Stimulated activated CD4-positive, alpha-beta T cell treated with anti-CD3 and anti-CD28 coated beads, Interleukin-2, amount 100 ng/mL, for 48 hours (primary cell): ENCODE data around the gene PDZD4.

Experiments
- DNase-seq, 2 donors: peaks; one replicate each; pipeline ENCODE4 v3.0.0-alpha.2; 2020

Gene PDZD4, protein sequence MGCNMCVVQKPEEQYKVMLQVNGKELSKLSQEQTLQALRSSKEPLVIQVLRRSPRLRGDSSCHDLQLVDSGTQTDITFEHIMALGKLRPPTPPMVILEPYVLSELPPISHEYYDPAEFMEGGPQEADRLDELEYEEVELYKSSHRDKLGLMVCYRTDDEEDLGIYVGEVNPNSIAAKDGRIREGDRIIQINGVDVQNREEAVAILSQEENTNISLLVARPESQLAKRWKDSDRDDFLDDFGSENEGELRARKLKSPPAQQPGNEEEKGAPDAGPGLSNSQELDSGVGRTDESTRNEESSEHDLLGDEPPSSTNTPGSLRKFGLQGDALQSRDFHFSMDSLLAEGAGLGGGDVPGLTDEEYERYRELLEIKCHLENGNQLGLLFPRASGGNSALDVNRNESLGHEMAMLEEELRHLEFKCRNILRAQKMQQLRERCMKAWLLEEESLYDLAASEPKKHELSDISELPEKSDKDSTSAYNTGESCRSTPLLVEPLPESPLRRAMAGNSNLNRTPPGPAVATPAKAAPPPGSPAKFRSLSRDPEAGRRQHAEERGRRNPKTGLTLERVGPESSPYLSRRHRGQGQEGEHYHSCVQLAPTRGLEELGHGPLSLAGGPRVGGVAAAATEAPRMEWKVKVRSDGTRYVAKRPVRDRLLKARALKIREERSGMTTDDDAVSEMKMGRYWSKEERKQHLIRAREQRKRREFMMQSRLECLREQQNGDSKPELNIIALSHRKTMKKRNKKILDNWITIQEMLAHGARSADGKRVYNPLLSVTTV

DNA sequence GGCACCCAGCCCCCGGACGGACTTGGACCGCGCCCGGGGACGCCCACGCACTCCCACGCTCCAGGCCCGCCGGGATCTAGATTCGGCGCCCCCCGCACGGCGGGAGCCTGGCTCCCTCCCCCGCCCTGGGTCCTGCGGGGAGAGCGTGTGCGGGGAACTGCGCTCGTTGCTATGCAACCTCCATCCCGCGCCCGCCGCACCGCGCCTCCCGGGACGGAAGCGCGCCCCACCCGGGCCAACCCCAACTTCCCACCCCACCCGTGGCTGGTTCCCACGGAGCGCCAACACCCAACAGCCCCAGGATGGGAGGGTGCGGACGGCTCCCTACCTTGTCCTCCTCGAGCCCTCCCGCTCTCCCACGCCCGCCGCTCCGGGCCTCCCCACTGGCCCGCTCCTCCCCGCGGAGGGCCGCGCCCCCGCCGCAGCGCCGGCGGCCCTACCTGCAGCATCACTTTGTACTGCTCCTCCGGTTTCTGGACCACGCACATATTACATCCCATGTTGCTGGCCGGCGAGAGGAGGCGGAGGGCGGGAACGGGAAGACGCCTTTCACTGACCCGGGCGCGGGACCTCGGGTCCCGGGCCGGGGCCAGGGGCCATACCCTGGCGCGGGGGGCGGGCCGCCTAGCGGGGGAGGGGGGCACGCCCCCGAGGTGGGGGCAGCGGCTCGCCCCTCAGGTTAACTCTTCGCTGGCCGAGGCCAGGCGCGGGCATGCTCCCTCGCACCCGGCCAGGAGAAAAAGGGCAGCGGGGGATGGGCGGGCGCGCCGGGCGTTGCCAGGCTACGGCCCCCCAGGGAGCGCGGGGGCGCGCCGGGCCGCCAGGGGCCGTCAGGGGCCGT lies at the start of gene PDZD4:
PDZD4 (minus strand) TSS at position 746 of the 841 bp plus-strand sequence; CDS start at position 500, 246 bp downstream.
- no peak for DNase-seq

DNA sequence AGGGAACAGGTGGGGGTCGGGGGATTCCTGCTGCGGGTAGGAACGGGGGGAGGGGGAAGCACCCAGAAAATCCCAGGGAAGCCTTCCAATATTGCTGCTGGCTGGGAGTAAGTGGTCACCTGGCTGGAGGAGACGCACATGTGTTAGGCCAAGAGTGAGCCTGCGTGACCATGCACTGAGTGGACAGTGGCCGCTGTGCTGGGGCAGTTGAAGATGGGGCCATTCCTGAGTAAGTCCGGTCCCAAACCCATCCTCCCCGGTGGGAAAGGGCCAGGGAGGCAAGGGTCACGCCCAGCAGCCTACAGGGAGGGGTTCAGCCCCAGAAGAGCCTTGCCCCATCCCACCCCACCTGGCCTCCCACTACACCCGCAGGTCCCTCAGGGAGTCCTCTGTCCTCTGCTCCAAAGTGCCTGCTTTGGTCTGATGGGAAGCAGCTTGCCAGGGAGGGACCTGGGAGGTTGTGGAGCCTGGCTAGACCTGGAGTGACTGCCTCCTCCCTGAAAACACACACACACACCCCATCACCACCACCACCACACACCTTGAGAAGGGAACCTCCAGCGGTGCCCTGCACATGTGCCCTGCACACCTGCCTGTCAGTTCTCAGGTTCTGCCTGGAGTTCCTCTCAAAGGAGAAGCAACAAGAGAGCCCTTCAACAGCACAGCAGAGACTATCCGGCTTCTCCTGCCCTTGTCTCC lies 49.5 kb upstream of the PDZD4 start:
- DNase-seq, result no peak

DNA sequence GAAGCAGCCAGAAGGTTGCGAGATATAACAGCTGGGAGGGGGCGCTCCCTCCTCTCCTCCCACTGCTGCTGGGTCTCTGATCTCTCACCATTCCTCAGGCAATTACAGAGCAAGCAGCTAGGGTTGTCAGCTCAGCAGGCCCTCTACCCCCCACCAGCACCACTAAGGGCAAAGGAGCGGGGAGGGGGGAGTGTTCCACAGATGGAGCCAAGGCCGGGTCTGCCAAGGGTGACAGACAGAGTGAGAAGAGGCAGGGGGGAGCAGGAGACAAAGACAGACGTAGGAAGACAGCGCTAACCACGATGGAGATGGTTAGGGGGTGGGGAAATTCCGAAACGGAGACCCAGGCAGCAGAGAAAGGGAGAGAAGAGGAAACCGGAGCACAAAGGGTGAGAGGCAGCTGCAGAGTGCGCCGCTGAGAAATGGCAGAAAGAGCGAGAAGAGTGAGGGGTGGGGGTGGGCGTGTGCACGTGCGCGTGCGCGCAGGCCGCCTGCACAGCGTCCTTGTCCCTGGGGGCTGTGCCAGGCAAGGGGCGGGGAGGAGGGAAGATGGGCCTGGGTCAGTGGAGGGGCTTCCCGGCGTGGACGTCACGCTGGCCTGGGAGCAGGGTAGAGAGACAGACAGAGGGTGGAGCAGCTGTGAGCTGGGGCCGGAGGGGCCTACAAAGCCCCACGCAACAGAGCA lies 48.8 kb upstream of the PDZD4 start:
- no peak for DNase-seq

DNA sequence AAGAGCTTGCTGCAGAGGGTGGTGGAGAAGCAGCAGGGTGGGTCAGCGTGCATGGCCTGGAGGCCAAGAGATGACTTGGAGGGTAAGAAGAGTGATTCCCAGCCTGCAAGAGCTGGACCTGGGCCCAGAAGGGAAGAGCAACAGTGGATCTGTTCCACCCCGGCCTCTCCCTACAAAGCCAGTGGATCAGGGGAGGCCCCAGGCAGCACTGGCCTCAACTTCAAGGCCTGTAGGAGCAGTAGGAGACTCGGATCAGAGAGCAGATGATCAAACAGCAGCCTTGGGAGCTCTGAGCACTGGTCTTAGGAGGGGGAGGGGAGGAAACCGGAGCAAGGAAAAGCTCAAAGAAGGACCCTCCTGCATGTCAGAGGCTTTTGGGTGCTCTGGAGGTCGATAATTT lies 48.0 kb upstream of the PDZD4 start:
- DNase-seq, result no peak

DNA sequence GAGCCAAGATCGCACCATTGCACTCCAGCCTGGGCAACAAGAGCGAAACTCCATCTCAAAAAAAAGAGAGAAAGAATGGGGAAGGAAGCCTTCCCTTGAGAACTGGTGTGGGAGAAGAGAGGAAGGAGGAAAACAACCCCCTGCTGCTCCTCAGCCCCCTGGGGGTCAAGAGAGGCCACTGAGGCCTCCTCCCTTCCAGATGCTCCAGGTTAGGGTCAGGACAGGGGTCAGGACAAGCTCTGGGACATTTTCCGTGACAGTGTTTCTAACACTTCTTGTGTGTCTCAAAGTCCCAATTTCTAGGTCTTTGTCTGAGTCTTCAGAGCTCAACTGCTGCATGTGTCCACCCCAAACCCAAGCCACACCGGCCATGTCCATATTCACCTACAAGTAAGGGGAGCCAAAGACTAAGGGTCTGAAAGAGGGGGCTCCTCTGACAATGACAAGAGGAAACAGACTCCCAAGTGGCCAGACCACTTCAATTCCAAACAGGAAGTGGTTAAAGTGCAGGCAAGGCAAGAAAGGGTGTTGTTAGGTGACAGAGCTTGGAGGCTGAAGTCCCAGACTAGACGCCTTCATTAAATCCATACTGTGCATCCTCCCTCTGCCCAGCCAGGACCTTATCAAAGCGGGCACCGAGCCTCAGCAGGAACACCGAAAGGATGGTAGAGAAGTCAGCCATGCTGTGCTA lies 47.4 kb upstream of the PDZD4 start:
- no peak for DNase-seq

DNA sequence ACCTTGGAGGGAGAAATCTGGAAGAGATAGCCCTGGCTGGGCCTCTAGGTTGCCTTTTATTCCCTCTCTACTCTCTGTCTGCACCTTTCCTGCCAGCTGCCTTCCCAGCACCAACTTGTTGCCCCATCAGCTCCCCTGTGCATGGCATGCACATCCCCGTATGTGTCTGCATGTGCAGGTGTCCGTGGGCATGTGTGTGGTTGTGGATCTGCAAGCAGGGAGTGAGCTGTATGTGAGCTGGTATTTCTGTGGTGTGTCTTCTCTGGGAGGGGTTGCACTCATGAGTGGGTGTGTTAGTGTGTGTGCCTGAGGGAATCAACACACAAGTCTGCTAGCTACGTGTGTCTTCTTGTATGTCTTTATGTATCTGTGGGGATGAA lies 45.8 kb upstream of the PDZD4 start:
- no peak for DNase-seq

DNA sequence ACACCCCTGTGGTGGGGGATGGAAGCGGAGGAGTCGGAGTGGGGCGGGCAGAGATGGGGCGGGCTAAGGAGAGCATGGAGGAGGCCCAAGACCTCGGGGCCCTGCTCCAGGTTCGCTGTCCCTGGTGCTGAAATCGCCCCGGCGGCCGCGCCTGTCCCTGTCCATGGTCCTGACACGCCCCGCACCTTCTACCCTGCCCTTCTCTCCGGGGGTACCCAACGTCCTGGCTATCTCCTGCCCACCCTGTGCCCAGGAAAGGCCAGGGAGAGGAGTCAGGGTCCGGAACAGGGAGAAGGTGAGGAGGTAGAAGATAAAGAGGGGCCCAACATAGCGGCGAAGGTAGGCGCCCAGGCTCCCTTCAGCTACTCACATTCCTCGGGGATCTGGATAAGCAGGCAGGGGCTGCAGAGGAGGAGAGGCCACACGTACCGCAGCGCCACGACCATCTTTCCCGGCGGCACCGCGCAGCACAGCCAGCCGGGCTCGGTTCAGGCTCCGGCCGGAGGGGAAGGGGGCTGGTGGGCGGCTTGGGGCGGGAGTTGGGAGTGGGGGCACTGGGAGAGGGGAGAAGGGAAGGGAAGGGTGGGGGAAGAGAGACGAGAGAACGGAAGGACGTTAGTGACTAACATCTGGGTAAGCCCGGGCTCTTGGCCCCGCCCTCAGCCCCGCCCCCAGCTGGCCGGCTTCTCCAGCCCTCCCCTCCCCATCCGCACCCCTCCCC lies 45.2 kb upstream of the PDZD4 start:
- DNase-seq, result peak; percentile 54 to 74

DNA sequence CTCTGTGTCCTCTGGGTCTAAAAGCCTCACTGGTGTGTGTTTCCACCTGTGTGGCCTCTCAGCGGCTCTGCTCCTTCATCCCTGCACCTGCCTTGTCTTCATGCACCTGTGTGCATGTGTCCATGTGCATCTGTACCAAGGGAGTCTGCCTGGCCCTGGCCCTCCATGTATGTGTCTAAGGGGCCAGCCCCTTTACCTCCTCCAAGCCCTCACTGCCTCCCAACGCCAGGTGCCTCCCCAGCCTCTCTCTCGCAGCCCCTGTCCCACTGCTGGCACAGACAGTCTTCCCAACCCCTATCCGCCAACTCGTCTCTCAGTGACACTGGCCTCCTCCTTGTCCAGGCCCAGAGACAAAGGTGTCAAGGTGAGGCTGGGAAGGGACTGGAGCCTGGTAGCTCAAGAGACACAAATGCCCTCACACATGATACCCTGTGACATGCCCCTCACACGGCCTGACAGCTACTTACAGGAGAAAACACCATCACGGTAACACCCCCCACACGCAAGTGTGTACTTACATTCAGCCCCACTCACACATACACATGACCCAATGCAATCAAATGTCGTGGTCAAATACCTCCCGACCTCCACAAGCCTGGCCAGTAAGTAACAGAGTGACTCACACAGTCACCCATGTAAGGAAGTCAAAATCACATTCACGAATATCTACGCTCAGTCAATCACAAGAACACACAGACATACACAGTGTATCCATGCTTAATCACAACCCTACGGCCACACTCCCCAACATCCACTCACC lies 44.2 kb upstream of the PDZD4 start:
- DNase-seq, result no peak

DNA sequence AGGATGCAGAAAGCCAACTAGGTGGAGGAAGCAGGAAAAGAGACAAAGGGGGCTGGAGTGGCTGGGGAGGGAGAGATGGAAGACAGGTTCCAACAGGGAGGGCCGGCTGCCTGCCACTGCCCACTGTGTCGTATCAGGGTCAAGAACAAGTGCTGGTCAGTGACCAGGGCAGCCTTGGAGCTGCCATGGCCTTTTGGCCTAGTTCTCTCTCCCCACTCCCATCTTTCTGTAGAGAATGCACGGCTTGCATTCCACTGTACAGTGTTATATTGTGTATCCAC lies 43.7 kb upstream of the PDZD4 start:
- no peak for DNase-seq

DNA sequence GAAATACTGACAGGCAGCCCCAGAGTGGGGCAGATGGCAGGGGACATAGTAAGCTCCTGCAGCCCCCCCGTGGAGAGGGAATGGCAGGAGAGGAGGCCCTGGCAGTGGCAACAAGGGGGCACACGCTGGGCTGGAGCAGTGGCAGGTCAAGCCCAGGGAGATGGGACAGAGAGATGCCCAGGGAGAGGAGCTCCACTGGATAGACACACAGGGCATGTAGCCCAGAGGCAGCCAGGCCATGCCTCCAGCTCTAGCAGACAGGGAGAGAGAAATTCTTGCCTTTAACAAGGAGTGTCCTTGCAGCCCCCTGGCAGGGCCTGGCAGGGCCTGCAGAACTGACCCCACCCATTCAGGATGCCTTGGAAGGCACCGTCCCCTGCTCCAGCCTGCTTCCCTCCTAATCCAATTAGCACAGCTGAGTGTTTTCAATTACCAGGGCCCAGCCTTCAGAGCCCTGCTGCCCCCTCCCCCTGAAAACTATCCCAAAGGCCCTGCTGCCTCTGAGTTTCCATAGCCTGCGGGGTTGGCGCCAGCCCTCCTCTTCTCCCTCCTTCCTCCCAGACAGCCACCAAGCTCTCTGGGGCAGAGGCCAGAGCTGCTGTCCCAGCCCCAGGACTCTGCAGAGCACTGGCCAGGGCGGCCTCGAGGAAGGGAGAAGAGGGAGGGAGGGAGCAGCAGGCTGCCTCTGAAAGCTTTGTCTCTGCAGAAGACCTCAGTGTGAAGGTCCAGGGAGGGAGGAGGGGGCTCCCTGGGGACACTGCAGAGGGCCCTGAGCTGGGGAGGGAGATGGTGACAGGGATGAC lies 43.1 kb upstream of the PDZD4 start:
- no peak for DNase-seq

DNA sequence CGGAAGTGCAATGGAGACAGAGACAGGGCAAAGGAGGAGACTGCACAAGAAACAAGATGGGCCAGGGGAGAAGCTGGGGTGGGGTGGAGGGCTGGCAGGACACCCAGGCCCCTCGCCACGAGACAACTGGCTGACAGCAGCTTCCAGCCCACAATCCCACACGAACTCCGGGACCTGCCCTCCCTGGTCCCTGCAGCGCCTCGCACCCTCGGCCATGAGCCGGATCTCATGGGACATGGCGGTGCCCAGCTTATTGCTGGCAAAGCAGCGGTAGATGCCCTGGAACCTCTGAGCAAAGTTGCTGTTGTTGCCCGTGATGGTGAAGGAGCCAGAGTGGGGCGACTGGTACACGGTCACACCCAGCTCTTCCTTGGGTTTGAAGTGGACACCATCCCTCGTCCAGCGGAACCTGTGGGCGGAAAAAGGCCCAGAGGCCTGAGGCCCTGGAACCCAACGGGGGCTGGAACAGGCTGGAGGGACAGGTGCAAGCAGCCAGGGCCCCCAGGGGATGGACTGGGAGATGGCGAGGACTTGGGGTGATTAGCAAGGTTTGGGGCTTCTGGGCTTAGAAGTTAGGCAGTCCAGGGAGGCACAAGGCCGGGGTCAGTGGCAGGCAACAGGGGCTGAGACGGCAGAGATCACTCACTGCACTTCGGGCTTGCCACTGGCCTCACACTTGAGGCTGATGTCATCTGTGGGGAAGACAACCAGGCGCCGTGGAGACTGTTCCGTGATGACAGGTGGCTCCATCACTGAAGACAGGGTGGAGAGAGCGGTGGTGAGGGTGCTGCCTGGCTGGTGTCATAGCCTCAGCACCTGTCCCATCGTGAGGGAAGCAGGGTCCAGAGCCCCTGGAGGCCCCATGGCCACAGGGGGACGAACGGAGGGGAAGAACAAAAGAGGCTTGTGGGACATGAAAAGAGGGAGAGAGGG lies 41.9 kb upstream of the PDZD4 start:
- no peak for DNase-seq

DNA sequence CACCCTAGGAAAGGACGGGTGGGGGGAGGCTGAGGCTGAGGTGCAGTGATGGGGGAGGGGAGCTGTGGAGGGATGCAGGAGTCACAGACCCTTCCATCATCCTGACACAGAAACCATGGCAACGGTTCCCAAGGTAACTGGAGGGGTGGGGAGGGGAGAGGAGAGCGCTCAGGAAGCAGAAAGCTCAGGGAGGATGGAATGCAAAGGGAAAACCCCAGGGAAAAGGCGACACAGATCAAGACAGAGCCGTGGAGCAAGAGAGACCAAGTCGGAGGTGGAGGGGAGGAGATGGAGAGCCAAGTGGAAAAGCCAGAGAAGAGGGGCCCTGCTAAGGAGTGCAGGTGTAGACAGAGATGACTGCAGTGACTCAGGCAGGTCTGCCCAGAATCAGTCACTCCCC lies 41.1 kb upstream of the PDZD4 start:
- DNase-seq, result no peak

DNA sequence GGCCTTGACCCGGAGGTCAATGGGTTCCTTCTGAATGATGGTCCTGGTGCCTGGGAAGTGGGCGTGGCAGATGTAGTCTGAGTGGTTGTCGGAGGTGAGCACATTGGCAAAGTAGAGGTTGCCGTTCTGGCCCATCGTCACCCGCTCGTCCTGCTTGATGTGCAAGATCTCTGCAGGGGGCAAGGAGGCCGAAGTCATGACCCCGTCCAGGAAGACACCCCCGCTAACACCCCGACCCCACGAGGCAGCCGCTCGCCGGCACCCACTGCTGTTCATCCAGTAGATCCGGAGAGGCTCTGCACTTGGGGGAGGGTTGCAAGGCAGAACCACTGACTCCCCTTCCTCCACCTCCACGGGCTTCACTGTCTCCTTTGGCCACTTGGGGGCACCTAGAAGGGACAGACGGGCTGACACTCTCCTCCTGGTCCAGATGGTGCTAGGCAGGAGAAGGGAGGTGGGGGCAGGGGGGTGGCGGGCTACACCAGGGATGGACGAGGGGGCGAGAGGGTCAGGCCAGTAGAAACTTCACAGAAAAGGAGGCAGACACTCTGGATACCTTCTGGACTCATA lies 40.5 kb upstream of the PDZD4 start:
- DNase-seq, result no peak

DNA sequence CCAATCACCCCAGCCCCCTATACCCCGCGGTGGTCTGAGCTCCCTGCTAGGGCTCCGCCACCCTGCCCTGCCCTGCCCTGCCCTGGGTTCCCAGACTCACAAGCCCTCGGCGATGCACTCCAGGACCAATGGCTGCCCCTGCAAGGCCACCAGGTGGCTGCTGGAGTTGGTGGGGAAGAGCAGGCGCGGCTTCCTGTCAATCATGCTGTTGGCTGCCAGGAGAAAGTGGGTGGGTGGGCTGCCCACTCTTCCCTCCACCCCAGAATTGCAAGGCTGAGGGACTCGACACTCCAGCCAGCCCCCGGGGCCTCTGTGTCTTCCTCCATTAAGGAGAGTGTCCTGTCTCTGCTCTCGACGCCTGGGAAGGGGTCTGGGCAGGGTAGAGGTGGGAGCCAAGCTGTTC lies 39.9 kb upstream of the PDZD4 start:
- no peak for DNase-seq

DNA sequence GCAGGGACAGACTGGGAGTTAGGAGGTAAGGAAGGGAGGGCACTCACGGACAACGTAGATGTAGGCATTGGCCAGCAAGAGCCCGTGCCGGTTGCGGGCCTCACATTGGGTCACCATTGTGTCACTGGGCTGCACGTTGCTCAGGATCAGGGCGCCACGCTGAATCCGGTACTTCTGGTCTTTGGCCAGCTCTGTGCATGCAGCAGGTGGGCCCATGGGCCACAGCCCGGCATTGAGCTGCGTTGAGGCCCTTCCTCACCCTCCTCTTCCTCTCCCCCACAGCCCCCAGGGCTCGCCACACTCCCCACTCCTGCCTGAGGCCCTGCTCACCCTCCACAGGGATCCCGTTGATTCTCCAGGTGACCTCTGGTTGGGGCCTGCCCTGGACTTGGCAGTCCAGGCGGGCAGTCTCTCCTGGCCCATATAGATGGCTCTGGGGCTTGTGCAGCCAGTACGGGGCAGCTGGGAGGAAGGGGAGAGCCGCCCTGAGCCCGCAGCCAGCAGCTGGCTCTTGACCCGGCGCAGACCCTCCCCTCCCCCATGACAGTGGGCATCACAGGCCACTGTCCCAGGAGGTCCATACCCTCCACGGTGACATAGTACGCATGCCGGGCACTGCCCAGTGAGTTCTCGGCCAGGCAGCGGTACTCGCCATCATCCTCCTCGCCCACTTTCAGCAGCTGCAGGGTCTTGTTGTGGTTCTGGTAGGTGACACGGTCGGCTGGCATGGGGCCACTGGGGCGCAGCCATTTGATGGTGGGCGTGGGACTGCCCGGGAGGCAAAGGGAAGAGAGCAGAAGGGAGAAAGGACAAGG lies 39.3 kb upstream of the PDZD4 start:
- no peak for DNase-seq

DNA sequence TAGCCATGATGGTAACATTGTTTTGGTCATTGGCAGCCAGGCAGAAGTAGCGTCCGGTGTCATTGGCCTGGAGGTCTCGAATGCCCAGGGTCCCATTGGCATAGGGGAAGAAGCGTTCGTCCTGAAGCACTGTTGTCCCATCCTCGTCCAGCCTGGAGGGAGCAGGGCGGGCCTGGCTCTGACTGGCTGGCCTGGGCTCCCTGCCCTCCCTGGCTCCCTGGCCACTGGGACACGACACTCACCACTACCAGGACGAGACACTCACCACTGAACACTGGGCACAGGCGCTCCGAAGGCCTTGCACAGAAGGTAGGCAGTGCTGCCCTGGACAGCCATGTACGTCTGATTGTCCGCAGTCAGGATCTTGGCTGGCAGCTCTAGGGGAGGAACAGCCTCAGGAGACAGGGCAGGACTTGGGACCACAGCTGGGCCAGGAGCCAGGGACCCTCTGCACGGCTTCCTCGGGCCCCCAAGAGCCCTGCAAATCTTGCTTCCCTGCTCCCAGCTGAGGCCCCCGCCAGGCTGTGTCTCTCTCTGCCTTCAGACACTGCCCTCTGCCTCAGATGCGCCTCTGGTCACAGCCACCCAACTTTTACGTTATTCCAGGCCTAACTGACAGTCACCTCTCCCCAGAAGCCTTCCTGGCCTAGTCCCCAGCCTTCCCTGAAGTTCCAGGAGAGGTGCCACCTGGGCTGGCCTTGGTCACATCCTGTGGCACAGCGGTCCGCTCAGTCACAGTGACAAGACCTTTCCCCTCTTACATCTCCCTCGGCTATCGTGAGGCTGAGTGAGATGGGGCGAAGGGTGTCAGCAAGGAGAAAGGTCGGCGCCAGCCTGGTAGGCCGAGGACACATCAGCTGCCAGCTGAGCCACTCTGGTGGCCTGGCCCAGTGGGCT lies 38.5 kb upstream of the PDZD4 start:
- DNase-seq, result no peak
